Measurements from ENCODE around the gene COBL.
"Not testable (repeated sequence)": the region's sequence is repeated elsewhere in the genome, so short reads cannot be mapped to it uniquely, and the experiment has no call there.

Gene COBL

GRCh38 chr7:51229620-51230323, 86.8 kb downstream of the COBL start:
- DNase-seq (ENCODE audit: low read depth) = no peak

DNA sequence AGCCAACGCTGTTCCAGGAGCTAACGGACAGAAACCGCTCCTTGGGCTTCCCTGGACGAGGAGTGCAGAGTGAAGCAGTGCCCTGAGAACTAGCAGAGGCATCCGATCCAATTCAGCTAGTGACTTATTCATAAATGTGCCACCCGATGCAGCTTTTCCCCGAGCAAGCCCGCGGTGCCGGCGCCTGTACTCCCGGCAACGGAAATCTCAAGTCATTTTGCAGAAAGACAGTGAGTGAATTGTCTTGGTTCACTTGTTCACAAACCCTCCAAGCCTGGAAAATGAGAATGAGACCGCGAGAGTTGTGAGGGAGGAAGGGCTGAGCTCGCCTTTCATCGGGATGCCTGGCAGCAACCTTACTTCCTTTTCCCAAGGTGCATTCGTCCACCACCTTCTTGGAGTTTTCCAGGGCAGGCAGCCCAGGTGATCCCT, 87.5 kb downstream of the COBL start:
- DNase-seq (ENCODE audit: low read depth) = no peak

DNA sequence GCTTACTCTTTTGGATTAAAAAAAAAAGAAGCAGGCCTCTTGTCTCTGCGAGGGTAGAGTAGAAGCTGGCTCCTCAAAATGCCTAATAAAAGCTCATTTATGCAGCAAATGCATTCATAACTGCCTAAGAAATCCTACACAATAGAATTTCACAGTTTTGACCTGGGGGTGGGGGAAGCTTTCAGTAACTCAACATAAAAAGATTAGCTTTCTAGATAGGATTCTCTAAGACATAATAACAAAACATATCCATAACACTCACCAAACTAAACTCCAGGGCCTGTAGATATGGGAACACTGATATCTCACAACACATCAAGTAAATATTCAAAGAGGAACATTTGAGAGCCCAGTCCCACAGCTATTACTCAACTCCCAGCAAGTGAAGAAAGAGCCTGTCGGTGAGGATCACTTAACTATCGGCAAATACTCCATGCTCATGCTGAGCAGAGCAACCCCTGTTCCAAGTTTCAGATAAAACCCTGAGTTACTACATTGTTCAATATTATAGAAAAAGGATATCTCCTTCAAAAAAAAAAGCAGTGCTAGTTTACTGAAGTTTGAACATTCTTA, 88.1 kb downstream of the COBL start:
- no peak for DNase-seq (ENCODE audit: low read depth)

DNA sequence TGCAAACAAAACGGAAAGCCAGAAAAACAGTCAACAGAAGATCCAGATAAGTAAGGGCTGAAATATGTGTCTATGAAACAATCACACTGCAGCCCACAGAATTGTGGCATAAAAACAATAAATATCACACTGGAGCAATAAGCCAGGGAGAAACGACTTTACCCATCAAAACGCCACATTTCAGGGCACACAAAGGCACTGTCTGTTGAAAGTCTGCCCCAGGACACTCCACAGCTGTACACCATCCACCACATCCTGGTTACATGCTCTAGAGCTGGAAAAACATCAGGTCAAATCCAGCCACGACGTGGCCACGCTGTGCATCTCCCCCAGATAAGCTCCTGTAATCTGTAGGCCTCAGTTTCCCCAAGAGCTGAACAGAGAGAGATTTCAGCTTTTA, 88.7 kb downstream of the COBL start:
- DNase-seq (ENCODE audit: low read depth) = no peak

DNA sequence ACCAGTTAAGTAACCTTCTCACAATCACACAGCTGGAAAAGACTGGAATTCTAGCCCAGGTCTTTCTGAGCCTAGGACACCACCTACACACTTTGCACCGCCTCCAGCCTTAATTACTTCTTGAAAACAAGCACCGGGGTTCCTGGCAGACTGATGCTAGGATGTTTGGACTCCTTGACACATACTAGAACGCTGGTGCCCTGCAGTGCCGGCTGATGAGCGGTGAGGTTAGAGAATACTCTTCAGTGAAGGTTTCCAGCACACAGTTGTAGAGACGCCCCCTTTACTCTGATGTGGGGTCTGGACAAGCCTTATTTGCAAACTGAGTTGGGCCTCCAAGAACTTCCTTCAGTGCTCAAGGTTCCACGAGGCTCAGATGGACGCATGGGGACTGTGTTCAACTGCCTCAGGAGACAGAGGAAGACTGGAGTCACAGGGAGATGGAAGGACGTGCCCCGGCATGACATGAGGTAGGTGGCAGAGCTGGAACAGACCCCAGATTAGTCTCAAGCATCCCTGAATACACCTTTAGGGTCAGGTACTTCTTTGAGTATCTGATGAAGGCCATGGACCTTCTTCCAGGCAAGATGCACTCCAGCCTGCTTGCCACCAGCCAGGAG, 89.6 kb downstream of the COBL start:
- DNase-seq (ENCODE audit: low read depth) = no peak

DNA sequence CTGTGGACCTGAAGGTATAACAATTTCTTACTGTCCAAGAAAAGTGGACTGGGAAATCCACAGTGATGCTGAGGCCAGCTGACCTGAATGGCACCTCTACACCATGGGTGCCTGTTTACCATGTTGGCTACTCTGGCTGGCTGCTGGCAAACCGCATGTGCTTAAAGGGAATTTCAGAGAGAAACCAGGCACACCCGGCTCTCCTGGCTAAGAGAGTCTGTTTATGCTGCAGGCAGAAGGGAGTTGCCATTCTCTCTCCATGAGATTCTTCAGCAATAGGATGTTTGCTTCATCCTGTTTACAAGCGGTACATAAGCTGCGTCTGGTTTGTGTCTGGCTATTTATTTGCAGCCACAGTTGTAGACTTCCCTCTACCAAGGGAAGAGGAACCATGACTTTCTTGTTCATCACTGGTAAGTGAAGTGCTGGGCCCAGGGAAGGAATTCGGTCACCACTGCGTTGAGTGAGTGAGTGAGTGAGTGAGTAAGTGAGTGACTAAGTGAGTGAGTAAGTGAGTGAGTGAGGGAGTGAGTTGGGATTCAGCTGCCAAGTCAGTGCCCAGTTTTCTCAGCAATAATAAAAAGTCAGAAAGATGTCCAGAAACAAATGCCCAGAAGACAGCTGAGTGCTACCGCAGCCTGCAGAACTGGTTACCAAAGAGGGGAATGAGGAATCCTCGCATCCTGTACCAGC, 90.4 kb downstream of the COBL start:
- no peak for DNase-seq (ENCODE audit: low read depth)

- DNase-seq (ENCODE audit: low read depth) = no peak
These were observed 91.6 kb downstream of the COBL start for GRCh38 chr7:51224811-51225595.

- DNase-seq (ENCODE audit: low read depth) = no peak
These were observed 93.1 kb downstream of the COBL start for GRCh38 chr7:51223505-51223904.

DNA sequence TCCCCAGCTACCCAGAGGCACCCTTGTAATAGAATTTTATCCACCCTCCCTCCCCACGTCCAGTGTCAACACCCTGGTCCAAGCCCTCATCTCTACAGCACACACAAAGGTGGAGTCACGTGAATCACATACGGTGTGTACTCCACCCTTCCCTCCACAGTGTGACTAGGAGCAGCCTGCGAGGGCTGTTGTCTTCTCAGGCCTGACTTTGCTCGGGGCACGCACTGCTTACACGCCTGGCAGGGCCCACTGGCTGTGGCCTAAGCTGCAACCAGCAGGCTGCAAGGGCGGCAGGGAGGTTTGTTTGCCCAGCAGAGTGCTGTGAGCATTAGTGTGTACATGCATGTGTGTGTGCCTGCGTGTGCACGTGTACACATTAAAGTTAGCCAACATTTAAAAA, 93.7 kb downstream of the COBL start:
- DNase-seq (ENCODE audit: low read depth) = no peak

- no peak for DNase-seq (ENCODE audit: low read depth)
These were observed 96.4 kb downstream of the COBL start for GRCh38 chr7:51220226-51220625.

- DNase-seq (ENCODE audit: low read depth) = no peak
These were observed 97.2 kb downstream of the COBL start for GRCh38 chr7:51219261-51219988.

DNA sequence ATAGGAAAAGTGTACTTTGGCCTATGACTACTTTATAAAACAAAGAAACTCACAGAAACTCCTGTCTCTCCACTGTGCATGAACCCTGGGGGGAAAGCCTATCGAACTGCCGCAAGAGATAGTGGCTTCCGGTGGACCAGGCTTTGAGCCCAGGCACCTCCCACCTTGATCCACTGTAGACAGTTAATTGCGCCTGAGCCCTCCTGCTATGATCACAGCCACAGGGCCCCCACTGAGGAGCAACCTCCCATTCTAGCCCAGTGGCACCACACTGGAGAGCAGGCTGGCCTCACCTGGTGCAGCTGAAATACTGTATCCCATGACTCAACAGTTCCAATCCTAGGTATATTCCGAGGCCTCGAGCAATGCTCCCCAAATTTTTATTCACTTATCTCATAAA, 98.8 kb downstream of the COBL start:
- no peak for DNase-seq (ENCODE audit: low read depth)

GRCh38 chr7:51214098-51214497, 102.5 kb downstream of the COBL start:
- DNase-seq (ENCODE audit: low read depth) = no peak

DNA sequence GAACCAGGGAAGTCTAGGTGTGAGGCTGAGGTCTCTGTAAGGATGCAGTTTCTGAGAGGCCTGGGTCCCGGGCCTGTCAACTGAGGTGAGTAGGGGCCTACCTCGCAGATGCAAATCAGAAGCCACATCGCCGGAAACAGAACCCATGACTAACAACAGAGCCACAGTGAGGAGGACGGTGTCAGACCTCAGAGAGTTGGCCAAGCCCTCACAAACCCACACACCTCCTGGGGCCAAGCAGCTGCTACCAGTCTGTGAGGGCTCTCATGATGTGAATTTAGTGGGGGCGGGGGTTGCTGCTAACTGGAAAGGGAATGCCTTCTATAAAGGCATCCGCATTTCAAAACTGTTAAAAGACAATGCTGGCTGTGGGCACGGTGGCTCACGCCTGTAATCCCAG, 103.0 kb downstream of the COBL start:
- no peak for DNase-seq (ENCODE audit: low read depth)

DNA sequence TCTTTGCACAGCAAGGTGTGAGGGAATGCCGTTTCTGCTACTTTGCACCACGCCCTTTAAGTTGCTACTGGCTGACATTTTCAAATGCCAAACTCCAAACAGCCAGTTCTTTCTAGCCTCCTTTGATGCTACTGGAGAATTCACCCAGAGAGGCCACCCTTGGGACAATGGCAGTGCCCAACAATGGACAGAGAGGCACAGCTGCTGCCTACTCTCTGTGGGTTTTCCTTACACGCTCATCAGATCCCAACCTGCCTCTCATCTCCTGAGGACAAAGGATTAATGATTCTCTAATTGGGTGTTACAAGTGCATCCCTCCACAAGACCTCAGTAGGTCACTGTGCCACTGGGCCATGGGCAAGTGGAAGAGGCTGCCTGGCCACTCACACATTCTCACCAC, 105.8 kb downstream of the COBL start:
- DNase-seq (ENCODE audit: low read depth) = no peak

GRCh38 chr7:51209426-51209825, 107.2 kb downstream of the COBL start:
- no peak for DNase-seq (ENCODE audit: low read depth)

GRCh38 chr7:51208125-51208524, 108.5 kb downstream of the COBL start:
- not testable (repeated sequence) for DNase-seq (ENCODE audit: low read depth)

DNA sequence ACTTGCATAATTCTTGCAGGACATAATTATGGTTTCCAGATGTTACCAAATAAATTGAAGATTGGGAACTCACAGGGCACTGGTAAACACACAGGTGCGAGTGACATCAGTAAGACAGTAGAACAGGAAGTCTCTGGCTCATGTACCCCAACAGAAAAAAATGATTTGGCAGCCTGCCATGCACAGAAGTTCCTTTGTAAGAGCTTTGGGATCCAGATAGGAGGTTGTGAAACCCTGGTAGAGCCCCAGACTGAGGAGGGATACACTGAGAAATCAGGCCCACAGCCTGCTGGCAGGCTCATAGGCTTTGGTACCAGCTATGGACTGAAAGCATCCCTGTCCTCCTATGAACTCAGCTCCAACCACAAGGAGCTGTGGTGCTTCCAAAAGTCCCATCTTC, 118.0 kb downstream of the COBL start:
- no peak for DNase-seq (ENCODE audit: low read depth)

GRCh38 chr7:51190969-51191368, 125.6 kb downstream of the COBL start:
- DNase-seq (ENCODE audit: low read depth) = no peak

GRCh38 chr7:51189777-51190176, 126.8 kb downstream of the COBL start:
- DNase-seq (ENCODE audit: low read depth) = no peak

- no peak for DNase-seq (ENCODE audit: low read depth)
These were observed 127.6 kb downstream of the COBL start for GRCh38 chr7:51188987-51189386.

DNA sequence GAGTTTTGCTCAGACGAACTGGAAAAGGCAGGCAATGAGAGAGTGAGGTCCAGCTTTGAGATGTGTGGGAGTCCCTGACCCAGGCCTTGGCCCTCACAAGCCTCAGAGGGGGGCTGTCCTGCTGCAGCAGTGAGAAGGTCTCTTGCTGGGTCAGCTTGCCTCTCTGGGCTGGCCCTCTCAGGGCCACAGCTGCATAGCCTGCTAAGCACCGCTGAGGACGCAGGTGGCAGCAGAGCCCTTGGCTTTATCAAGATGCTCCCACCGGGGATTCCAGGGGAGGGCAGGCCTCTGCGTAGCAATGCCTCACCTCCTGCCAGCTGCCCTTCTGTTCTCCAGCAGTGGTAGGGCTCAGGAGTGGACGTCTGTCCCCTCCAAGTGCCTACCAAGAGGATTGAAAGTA, 128.7 kb downstream of the COBL start:
- DNase-seq (ENCODE audit: low read depth) = no peak

All from fibroblast of the conjunctiva (primary cell).